Measurements from ENCODE around the gene DNAJB7. TPM values are rescaled to one million over a fixed set of nuclear protein-coding genes. Genes with fewer than 3 reads are reported as not detected.
A peak's percentile ranks its signal among the peaks of the same experiment; 100 is the strongest.

DNAJB7 gene
- total RNA-seq, 4 donors from 2014 or later = not detected

GRCh38 chr22:40857309-40857855 lies 4.5 kb downstream of the DNAJB7 start:
- DNase-seq (no peak), ATAC-seq (no peak)
- in situ Hi-C loops (cut with MboI; ENCODE audit: low sequenced_read_pairs in 4 of 4) = no loop called here
- intact Hi-C loops (cut with DNase I; ENCODE audit: low total_unique reads) = loop anchor here (1.0 to 10.0 kb wide), 7 partner anchors 38 to 1353 kb away; partner anchors contain the start of genes EP300, MIEF1, POLR3H and RBX1
- Histone ChIP-seq H3K9me3 (no peaks in the 10 kb centered on the region), H3K4me1 (peaks cover 41 to 50% of the 10 kb centered on the region in 2 donors), H3K4me3 (peak overlapping the region; percentile 79 to 98 (median 90)), H3K27ac (peak overlapping the region; percentile 96 to 99 (median 98)), H3K36me3 (no peaks in the 10 kb centered on the region), H3K27me3 (no peaks in the 10 kb centered on the region)
- no peak for TF ChIP-seq CTCF (IDR thresholded peaks at IDR 0.05 in 4 of 5, conservative IDR thresholded peaks at IDR 0.05 in 1 of 5)
- TF ChIP-seq POLR2A (IDR thresholded peaks at IDR 0.05) = no peak

- TF ChIP-seq POLR2A (IDR thresholded peaks at IDR 0.05) = peak; percentile 88
- TF ChIP-seq CTCF (IDR thresholded peaks at IDR 0.05 in 4 of 5, conservative IDR thresholded peaks at IDR 0.05 in 1 of 5) = peak in 4 of 5 experiments; percentile 18 to 55 (median 25)
- peak; percentile 98 for DNase-seq
- intact Hi-C loops (cut with DNase I; ENCODE audit: low total_unique reads) = loop anchor here (1.0 to 10.0 kb wide), 7 partner anchors 37 to 1352 kb away; partner anchors contain the start of genes EP300, MIEF1, POLR3H and RBX1
- peak within 1 kb of the TSS; percentile 96 to 99 (median 98) for H3K27ac ChIP-seq
- H3K4me3 ChIP-seq = peak within 1 kb of the TSS; percentile 79 to 98 (median 90)
- H3K27me3 ChIP-seq = no peaks in the 10 kb centered on the region
- peak; percentile 96 to 97 for ATAC-seq
- no peaks in the 10 kb centered on the region for H3K9me3 ChIP-seq
- in situ Hi-C loops (cut with MboI; ENCODE audit: low sequenced_read_pairs in 4 of 4) = no loop called here
- no peaks in the 10 kb centered on the region for H3K36me3 ChIP-seq
- H3K4me1 ChIP-seq = peaks cover 48 to 56% of the 10 kb centered on the region in 2 donors
These were observed 5.2 kb downstream of the DNAJB7 start, which contains the start of the genes ST13 and XPNPEP3 for GRCh38 chr22:40856513-40857308. TSS of gene ST13 (minus strand) at chr22:40856639. CDS start at chr22:40856540, 99 bp downstream. TSS of gene XPNPEP3 (plus strand) at chr22:40857148. CDS start at chr22:40857182, 34 bp downstream.

- DNase-seq (peak; percentile 5 to 28), ATAC-seq (peak; percentile 23 to 35)
- H3K36me3 ChIP-seq = no peaks in the 10 kb centered on the region
- H3K4me3 ChIP-seq = peak overlapping the region; percentile 79 to 98 (median 90)
- peak overlapping the region; percentile 96 to 99 (median 98) for H3K27ac ChIP-seq
- H3K9me3 ChIP-seq = no peaks in the 10 kb centered on the region
- no peaks in the 10 kb centered on the region for H3K27me3 ChIP-seq
- in situ Hi-C loops (cut with MboI; ENCODE audit: low sequenced_read_pairs in 4 of 4) (no loop called here), intact Hi-C loops (cut with DNase I; ENCODE audit: low total_unique reads) (loop anchor here (5.0 to 10.0 kb wide), 5 partner anchors 201 to 1351 kb away; partner anchors contain the start of genes EP300, MIEF1 and POLR3H)
- no peak for TF ChIP-seq CTCF (IDR thresholded peaks at IDR 0.05 in 4 of 5, conservative IDR thresholded peaks at IDR 0.05 in 1 of 5)
- TF ChIP-seq POLR2A (IDR thresholded peaks at IDR 0.05) = no peak
- peaks cover 49 to 61% of the 10 kb centered on the region in 2 donors for H3K4me1 ChIP-seq
These were observed 5.9 kb downstream of the DNAJB7 start for GRCh38 chr22:40855979-40856512.

GRCh38 chr22:40855071-40855978 lies 6.6 kb downstream of the DNAJB7 start:
- Histone ChIP-seq H3K4me3 (peak overlapping the region; percentile 79 to 98 (median 90)), H3K27ac (peak overlapping the region; percentile 96 to 99 (median 98)), H3K27me3 (no peaks in the 10 kb centered on the region), H3K36me3 (peaks cover 0 to 5% of the 10 kb centered on the region in 2 donors), H3K9me3 (no peaks in the 10 kb centered on the region), H3K4me1 (peaks cover 52 to 67% of the 10 kb centered on the region in 2 donors)
- DNase-seq = peak in 1 of 2 donors; percentile 18
- intact Hi-C loops (cut with DNase I; ENCODE audit: low total_unique reads) (loop anchor here (5.0 to 10.0 kb wide), 5 partner anchors 201 to 1351 kb away; partner anchors contain the start of genes EP300, MIEF1 and POLR3H), in situ Hi-C loops (cut with MboI; ENCODE audit: low sequenced_read_pairs in 4 of 4) (no loop called here)
- ATAC-seq = no peak
- no peak for TF ChIP-seq POLR2A (IDR thresholded peaks at IDR 0.05)
- no peak for TF ChIP-seq CTCF (IDR thresholded peaks at IDR 0.05 in 4 of 5, conservative IDR thresholded peaks at IDR 0.05 in 1 of 5)
